ENCODE data around the gene SNAP91.

DNA sequence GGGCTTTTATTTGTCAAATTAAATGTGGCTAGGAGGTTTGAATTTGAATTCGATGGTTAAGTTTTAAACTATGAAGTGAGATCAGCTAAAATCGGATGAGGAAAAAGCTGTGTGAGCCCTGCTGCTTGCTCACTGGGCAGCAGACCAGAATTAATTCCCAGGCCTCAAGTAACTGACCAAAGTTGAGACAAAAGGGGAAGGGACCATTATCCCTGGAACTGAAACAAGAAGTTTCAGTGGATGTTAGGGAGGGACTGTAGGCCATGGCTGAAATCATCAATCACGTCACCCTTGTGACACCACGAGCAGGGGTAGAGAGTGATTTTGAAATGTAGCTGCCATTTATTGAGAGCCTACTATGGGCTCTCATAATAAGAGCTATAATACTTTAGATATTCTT lies 203.5 kb downstream of the SNAP91 start:
- no peak for TF ChIP-seq EP300 (IDR thresholded peaks at IDR 0.05)
- no peak for TF ChIP-seq POLR2AphosphoS5 (IDR thresholded peaks at IDR 0.05)
- no peak for TF ChIP-seq POLR2A (IDR thresholded peaks at IDR 0.05)
